ENCODE data around the gene BMP5.

DNA sequence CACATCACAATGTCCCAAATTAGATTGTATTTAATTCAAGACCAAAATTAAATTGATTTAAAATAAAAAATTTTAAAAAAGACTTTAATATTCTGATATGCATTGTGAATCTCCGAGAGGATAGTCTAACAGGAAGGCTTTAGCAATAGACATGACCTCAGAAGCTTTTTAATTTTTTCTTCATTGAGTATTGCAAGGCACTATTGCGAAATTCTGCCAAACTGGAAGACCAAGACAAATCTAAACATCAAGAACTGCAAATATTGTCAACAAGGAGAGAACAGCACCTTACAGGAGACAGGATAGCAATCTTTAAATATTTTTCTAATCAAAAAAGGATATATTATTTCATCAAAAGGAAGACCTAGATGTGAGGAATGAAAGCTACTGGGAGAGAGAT lies 56.9 kb downstream of the BMP5 start:
- TF ChIP-seq POLR2AphosphoS5 (IDR thresholded peaks at IDR 0.05; ENCODE audit: borderline replicate concordance, low read depth, low read length) (no peak), EZH2 (IDR thresholded peaks at IDR 0.05) (no peak)
